HG03159 (cell line): ENCODE measurements around the gene RASSF6.
A peak's percentile ranks its signal among the peaks of the same experiment; 100 is the strongest.
"Not testable (repeated sequence)": the region's sequence is repeated elsewhere in the genome, so short reads cannot be mapped to it uniquely, and the experiment has no call there.

Source experiments
- ATAC-seq: cut with Tn5 transposase; IDR thresholded peaks from one replicate; pipeline ENCODE4 v1.9.1; 2021; ENCODE audit warnings: mild to moderate bottlenecking, moderate library complexity; ENCODE audit not compliant: unreplicated experiment

Gene RASSF6

DNA sequence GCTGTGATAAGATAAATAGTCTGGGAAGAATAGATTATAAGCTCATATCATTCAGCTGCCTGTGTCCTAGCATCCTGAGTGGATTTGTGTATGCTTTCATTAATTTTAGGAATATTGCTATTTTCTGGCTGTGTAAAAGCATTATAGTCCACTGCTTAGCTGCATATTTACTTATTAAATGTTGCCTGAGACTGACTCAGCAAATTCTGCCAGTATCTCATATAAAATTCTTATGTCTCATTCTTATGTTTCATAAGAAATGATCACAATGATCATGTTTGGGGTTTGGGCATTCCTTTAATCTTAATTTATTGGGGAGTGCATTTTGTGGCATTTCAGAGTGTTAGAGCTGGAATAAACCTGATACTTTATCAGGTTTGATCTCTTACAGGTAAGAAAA lies 34.9 kb downstream of the RASSF6 start:
- no peak for ATAC-seq

DNA sequence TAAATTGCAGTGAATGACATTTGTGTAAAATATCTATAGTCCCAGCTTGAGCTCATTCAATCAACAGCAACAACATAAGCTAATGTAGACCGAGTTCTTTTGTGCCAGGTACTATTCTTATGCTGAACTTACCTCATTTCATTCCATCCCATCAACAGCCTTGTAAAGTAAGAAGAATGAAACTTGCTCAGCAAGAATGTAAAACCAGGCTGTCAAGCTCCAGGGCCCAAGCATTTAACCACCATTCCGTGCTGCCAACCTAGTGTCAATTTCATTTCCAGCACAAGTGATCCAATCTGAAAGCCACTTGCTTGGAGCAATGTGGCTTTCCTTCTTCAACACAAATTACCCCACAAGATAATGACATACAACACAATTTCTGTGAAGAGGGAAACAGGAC lies 36.6 kb downstream of the RASSF6 start:
- ATAC-seq, result no peak

DNA sequence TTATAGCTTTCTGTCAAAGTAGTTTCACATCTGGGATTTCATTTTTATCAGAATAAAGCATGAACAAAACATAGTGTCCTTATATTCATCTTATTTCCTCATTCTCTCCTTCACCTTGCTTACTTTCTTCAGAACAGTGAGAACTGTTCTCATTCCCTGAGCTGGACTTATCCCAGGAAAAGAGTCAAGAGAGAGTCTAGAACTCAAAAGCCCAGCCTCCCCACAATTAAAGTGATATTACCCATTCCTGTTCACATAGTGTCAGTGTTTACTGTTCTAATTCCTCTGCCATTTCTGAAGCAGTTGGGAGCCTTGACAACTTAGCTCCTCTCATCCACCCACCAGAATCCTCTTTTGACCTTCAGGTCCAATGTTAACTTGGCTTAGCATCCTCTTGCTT lies 42.9 kb downstream of the RASSF6 start:
- ATAC-seq, result no peak

DNA sequence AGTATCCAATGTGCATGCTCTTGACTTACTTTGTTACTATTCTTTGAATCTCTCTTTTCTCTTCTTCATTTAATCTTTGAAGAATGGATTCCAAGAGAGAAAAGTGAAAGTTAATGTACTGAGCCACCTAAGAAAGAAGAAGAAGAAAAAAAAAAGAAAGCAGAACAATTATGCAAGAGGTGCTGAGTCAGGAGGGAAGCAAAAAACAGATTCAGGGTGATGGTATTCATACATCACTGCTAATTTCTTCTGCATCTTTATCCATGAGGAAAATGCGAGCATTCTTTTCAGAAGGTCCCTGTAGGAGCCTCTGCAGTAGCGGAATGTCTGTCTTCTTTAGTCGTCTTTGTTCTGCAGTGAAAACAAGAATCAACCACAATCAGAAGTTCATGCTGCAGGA lies 43.9 kb downstream of the RASSF6 start:
- ATAC-seq, result no peak

DNA sequence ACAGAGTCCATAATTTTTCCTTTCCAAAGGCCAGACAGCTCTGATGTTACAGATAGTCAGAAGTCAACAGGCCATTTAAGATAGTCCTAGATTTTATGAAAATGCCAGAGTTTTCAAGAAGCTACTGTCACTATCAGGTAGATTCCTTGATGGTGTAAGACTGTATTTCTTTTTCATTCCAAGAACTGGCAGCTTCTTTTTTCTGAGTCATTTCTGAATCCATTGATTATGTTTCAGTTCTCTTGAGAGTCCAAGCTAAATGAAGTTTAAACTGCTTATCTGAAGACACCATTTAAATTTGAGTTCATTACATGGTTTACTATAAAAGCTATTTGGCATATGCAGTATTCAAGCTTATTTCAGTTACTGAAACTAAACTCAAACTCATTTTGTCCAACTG lies 44.6 kb downstream of the RASSF6 start:
- no peak for ATAC-seq

DNA sequence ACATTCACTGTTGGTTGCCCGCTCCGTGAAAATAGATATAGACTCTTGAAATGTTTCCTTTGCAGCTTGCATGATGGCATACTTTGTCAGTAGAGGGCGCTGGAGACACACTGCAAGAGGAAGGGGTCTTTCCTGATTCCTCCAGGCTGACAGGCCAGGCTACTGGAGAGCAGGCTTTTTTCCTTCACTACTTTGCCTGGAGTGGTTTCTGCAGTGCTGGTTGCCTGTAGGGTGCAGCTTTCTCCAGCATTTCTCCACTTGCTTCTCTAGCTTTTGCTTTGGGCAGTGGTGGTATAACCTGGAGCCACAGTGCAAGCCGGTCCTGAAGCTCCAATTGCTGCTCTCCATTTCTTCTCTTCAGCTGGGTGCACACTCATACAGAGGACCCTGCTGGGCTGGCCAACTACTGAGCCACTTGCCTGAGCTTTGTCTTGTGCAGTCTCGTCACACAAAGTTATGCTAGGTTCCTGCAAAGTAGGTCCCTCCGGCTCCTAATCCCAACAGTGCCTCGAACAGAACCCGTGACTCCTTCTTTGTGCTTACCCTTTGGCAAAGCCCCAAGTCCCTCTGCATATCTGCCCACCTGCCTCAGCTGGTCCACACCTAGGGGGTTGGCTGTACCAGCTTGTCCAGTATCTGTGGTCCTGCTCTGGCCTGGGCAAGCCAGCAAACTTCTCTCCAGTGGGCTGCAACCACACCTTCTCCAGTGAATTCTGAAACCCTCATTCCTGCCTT lies 46.3 kb downstream of the RASSF6 start:
- ATAC-seq, result peak; percentile 77

DNA sequence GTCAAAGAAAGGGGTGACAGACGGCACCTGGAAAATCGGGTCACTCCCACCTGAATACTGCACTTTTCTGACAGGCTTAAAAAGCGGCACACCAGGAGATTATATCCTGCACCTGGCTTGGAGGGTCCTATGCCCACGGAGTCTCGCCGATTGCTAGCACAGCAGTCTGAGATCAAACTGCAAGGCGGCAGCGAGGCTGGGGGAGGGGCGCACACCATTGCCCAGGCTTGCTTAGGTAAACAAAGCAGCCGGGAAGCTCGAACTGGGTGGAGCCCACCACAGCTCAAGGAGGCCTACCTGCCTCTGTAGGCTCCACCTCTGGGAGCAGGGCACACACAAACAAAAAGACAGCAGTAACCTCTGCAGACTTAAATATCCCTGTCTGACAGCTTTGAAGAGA lies 69.4 kb downstream of the RASSF6 start:
- not testable (repeated sequence) for ATAC-seq

DNA sequence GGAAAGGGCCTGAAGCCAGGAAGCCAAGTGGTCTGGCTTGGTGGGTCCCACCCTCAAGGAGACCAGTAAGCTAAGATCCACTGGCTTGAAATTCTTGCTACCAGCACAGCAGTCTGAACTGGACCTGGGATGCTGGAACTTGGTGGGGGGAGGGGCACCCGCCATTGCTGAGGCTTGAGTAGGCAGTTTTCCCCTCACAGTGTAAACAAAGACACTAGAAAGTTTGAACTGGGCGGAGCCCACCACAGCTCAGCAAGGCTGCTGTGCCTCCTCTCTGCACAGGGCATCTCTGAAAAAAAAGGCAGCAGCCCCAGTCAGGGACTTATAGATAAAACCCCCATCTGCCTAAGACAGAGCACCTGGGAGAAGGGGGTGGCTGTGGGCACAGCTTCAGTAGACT lies 75.6 kb downstream of the RASSF6 start:
- ATAC-seq, result no peak

DNA sequence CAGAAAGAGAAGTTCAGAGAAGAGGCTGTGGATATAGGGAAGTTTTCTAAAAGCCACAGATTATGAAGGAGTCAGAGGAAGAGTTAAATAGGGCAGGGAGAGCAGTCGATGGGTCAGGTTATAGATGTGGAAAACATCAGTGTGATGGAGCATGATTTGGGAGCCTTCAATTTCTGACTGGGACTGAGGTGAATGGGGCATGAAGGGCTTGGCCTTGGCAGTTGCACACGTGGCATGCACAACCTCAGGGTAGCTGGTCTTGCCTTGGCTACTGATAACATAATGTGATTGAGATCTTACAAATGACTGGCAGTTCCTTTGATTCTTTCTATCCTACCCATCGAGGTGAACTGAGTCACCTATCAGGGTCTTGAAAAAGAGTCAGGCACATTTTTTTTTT lies 79.0 kb downstream of the RASSF6 start:
- ATAC-seq, result no peak

DNA sequence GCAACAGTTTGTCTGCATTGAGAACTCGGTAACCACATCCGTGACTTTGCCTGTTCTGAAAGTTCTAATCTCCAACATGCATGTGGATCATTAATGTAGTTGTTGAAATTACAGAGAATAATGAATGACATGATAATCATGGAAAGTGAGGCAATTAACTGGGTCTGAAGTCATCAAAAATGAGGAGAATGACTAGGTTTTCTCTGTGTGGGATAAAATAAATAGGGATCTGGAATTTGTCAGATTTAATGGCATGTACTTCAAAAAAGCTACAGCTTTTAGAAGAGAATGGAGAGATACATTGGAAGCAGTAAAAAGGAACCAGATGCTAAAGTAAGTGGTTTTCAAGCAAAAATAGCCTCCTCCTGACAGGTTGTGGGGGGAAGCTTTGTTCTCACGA lies 79.4 kb downstream of the RASSF6 start:
- ATAC-seq, result no peak

DNA sequence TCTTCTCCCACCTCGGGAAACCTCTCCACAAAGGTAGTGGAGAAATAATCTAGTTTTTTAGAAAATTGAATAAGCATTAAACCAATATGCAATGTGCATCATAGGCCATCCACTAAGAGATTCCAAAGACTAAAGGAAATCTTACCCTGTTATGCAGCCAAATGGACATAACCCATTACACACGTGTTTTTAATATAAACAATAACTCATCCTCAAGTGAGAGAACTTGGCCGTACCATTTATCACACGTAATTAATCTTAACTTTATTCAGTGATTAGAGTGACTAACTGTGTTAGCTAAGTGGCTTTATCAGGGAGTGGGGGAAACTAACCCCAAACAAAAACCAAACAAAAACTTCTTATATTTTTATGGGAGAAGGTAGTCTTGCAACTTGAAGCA lies 80.8 kb downstream of the RASSF6 start:
- no peak for ATAC-seq

DNA sequence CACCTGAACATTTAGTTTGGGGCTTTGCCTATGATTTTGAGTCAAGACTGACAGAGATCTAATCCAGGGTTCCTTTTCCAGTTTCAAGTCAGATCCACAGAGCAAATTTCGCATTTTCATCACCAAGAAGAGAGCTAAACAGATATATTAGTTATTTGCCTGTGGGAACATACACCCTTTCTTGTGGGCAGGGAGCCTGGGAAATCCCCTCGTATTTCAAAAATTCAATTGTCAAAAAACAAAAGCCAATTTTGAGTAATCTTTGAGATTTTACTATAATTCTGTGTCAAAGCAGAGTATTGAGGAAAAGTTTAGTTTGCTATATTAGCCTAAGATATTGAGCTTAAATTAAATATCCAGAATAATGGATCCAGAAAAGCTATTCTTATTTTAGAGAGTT lies 82.1 kb downstream of the RASSF6 start:
- ATAC-seq, result no peak

DNA sequence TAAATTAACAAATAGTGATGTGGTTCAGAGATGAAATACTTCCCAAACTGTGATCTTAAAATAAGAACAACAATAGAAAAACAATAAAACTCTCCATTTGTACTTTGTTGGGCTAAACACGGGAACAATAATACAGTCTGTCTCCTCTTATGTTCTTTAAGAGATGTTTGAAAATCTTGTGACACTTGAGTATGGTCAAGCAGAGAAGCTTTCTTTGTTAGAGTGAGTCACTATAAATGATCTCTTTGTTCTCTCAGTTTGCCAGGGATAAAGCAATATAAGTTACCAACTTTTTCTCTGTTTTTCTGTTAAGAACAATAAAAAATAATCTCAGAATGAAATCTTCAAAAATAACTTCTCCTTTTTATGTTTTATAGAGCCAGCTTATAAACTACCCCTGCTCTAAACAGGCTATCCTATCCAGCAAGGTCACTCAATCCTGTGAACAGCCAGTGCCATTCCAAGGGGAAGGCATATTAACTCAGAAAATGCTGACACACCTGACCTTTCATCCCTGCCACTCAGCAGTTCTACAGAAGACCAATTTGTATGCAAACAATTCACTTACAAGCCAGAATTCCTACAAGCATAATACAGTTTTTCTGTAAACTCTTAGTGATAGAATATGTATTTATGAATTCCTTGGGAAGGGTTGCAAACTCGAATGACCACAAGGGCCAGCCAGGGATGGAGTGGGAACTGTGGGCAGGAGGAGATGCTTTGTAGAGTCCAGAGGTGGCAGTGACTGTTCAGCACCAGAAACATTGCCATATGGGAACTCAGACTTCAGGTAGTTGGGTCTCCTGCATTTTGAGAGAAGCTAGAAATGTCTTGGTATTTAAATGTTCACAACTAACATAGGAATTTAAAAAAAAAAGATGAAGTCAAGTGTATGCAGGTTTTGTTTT lies 86.5 kb downstream of the RASSF6 start:
- ATAC-seq, result no peak

DNA sequence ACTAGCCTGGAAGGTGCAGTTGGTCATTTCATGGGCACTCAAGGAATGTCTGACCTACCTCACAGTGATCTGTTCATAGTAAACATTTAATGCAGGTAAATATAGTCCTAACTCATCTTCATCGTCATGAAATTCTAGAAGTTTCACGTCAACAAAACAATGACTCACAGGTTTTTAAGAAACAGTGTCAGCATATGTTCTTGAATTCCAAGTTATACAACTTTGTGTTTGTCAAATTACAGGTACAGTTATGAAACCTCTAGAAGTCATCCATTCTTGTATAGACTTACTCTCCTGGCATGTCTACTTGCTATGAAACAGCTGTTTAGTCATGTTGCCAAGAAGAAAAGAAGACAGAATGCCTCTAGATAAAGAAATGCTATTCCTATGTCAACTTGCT lies 92.1 kb downstream of the RASSF6 start:
- no peak for ATAC-seq

DNA sequence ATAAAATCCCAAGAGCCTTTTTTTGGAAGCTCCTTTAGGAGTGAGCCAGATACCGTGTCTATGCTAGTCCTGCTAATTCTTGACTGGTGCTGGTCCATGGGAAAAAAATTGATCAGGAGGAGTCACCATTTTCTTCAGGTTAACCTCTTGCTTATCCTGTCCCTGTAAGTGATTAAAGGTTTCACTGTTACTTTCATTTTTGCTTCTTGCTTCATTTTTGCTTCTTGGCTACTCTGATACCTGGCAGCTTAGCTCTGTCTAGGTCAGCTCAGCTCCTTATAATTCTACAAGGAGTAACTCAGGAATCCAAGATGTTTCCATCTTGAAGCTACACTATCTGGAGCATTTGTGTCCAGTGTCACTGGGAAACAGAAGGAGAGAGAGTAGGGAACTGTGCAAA lies 93.0 kb downstream of the RASSF6 start:
- peak; percentile 74 for ATAC-seq

DNA sequence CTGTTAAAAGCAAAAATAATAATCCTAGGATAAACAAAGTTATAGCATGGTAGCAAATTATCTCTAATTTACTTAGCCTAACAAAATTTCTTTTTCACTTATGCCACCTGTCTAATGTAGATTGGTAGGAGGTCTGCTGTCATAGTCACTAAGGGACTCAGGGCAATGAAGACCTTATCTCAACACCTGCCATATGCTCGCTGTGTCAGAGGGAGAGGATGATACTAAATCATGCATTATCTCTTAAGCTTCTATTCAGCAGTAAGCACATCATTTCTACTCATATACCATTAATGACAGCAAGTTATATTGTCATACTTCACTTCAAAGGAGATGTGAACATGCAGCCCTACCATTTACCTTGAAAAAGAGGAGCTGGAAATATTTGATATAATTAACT lies 94.6 kb downstream of the RASSF6 start:
- no peak for ATAC-seq

DNA sequence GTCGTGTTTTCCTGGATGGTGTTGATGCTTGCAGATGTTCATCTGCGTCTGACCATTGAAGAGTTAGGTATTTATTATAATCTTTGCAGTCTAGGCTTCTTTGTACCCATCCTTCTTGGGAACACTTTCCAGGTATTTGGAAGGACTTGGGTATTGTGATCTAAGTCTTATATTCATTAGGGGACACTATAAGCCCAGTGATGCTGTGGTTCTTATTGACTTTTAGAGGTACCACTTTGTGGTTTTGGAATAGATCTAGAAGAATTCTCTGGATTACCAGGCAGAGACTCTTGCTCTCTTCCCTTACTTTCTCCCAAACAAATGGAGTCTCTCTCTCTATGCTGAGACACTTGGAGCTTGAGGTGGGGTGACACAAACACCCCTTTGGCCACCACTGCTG lies 97.1 kb downstream of the RASSF6 start:
- no peak for ATAC-seq
